Activated CD4-positive, alpha-beta memory T cell treated with anti-CD3 and anti-CD28 coated beads, Interleukin-2, amount 10 ng/mL, durations not matched to agents 7 days and 5 days (primary cell): ENCODE measurements around the gene ALCAM. TPM values are rescaled to one million over a fixed set of nuclear protein-coding genes. Genes with fewer than 3 reads are reported as not detected.
"Not testable (repeated sequence)": the region's sequence is repeated elsewhere in the genome, so short reads cannot be mapped to it uniquely, and the experiment has no call there.

Experiments used
- CTCF ChIA-PET: fragments of 350-600 bp; sonication (Branson Sonifier 250); formaldehyde crosslinking; loops from one replicate; lab custom pipeline; 2021; ENCODE audit warnings: antibody characterized with exemption, inconsistent platforms; lab: Charles Lee
- POLR2A ChIA-PET: fragments of 350-600 bp; sonication (Branson Sonifier 250); formaldehyde crosslinking; loops from one replicate; lab custom pipeline; 2021; ENCODE audit warnings: antibody characterized with exemption; lab: Charles Lee
- DNase-seq: peaks from one replicate; pipeline ENCODE4 v3.0.0-alpha.2; 2020
- H3K27ac Mint-ChIP-seq: one replicate; pipeline ENCODE4 v1.8.0; 2021; ENCODE audit warnings: mild to moderate bottlenecking, mixed read lengths
- H3K27me3 Mint-ChIP-seq: one replicate; pipeline ENCODE4 v1.8.0; 2021; ENCODE audit warnings: mixed read lengths
- H3K36me3 Mint-ChIP-seq: one replicate; pipeline ENCODE4 v1.8.0; 2021; ENCODE audit warnings: low read depth, mixed read lengths
- H3K4me1 Mint-ChIP-seq: one replicate; pipeline ENCODE4 v1.8.0; 2021; ENCODE audit warnings: mixed read lengths
- H3K4me3 Mint-ChIP-seq: one replicate; pipeline ENCODE4 v1.8.0; 2021; ENCODE audit warnings: mild to moderate bottlenecking, mixed read lengths
- H3K9me3 Mint-ChIP-seq: one replicate; pipeline ENCODE4 v1.8.0; 2021; ENCODE audit warnings: mixed read lengths
- total RNA-seq, 2 experiments: library from RNA; stranded (reverse); gene quantifications; one replicate each; pipeline ENCODE4 v1.2.3, GENCODE V29; 2021

The ALCAM gene
- total RNA-seq, 2 experiments from 2014 or later: 12.4 to 12.9 TPM

GRCh38 chr3:105377716-105378115 lies 11.0 kb downstream of the ALCAM start:
- no peak for DNase-seq
- Mint-ChIP-seq H3K4me1 (peaks cover 13% of the 10 kb centered on the region), H3K27ac (no peak overlapping the region), H3K9me3 (no peaks in the 10 kb centered on the region), H3K27me3 (no peaks in the 10 kb centered on the region), H3K36me3 (no peaks in the 10 kb centered on the region), H3K4me3 (no peak overlapping the region)
- ChIA-PET POLR2A (interaction anchor here (1.5 kb wide), 1 partner anchor 9 kb away, joined by 4 read pairs; no protein-coding TSS in a partner anchor), CTCF (interaction anchor here (1.3 kb wide), 1 partner anchor 9 kb away, joined by 3 read pairs; no protein-coding TSS in a partner anchor)

- Mint-ChIP-seq H3K27ac (no peak overlapping the region), H3K9me3 (peaks cover 8% of the 10 kb centered on the region), H3K27me3 (no peaks in the 10 kb centered on the region), H3K4me1 (peaks cover 7% of the 10 kb centered on the region), H3K4me3 (no peak overlapping the region), H3K36me3 (peaks cover 3% of the 10 kb centered on the region)
- ChIA-PET CTCF (no interaction called here), POLR2A (no interaction called here)
- DNase-seq: no peak
Observed at GRCh38 chr3:105385179-105385578, 18.5 kb downstream of the ALCAM start.

GRCh38 chr3:105385819-105386508 lies 19.3 kb downstream of the ALCAM start:
- Mint-ChIP-seq H3K9me3 (peaks cover 13% of the 10 kb centered on the region), H3K4me3 (no peak overlapping the region), H3K27ac (no peak overlapping the region), H3K4me1 (peaks cover 7% of the 10 kb centered on the region), H3K36me3 (peaks cover 5% of the 10 kb centered on the region), H3K27me3 (no peaks in the 10 kb centered on the region)
- ChIA-PET POLR2A (no interaction called here), CTCF (no interaction called here)
- DNase-seq: no peak

GRCh38 chr3:105387122-105387751 lies 20.5 kb downstream of the ALCAM start:
- POLR2A ChIA-PET: no interaction called here
- CTCF ChIA-PET: no interaction called here
- no peak for DNase-seq
- H3K27me3 Mint-ChIP-seq: no peaks in the 10 kb centered on the region
- H3K4me1 Mint-ChIP-seq: peaks cover 7% of the 10 kb centered on the region
- H3K9me3 Mint-ChIP-seq: peaks cover 23% of the 10 kb centered on the region
- no peak overlapping the region for H3K4me3 Mint-ChIP-seq
- H3K36me3 Mint-ChIP-seq: peaks cover 5% of the 10 kb centered on the region
- no peak overlapping the region for H3K27ac Mint-ChIP-seq

- Mint-ChIP-seq H3K4me1 (peaks cover under 1% of the 10 kb centered on the region), H3K27ac (no peak overlapping the region), H3K9me3 (peaks cover 25% of the 10 kb centered on the region), H3K36me3 (peaks cover 6% of the 10 kb centered on the region), H3K4me3 (no peak overlapping the region), H3K27me3 (no peaks in the 10 kb centered on the region)
- no peak for DNase-seq
- POLR2A ChIA-PET: no interaction called here
- CTCF ChIA-PET: no interaction called here
Observed at GRCh38 chr3:105388176-105388575, 21.5 kb downstream of the ALCAM start.

- CTCF ChIA-PET: interaction anchor here (0.6 kb wide), 1 partner anchor 1479 kb away, joined by 3 read pairs; no protein-coding TSS in a partner anchor
- H3K9me3 Mint-ChIP-seq: peaks cover 24% of the 10 kb centered on the region
- H3K27ac Mint-ChIP-seq, H3K36me3 Mint-ChIP-seq, H3K27me3 Mint-ChIP-seq, H3K4me3 Mint-ChIP-seq, POLR2A ChIA-PET, H3K4me1 Mint-ChIP-seq, DNase-seq: not testable (repeated sequence)
Observed at GRCh38 chr3:105389759-105390158, 23.1 kb downstream of the ALCAM start.

GRCh38 chr3:105392598-105392997 lies 25.9 kb downstream of the ALCAM start:
- H3K4me1 Mint-ChIP-seq, H3K27ac Mint-ChIP-seq, H3K4me3 Mint-ChIP-seq, CTCF ChIA-PET, H3K27me3 Mint-ChIP-seq, H3K36me3 Mint-ChIP-seq, DNase-seq, POLR2A ChIA-PET: not testable (repeated sequence)
- H3K9me3 Mint-ChIP-seq: peaks cover 24% of the 10 kb centered on the region

GRCh38 chr3:105394177-105394576 lies 27.5 kb downstream of the ALCAM start:
- DNase-seq: no peak
- peaks cover 6% of the 10 kb centered on the region for H3K36me3 Mint-ChIP-seq
- H3K9me3 Mint-ChIP-seq: peaks cover 24% of the 10 kb centered on the region
- H3K4me3 Mint-ChIP-seq: no peak overlapping the region
- CTCF ChIA-PET: no interaction called here
- no peaks in the 10 kb centered on the region for H3K27me3 Mint-ChIP-seq
- H3K27ac Mint-ChIP-seq: no peak overlapping the region
- no peaks in the 10 kb centered on the region for H3K4me1 Mint-ChIP-seq
- POLR2A ChIA-PET: no interaction called here

GRCh38 chr3:105397974-105398373 lies 31.3 kb downstream of the ALCAM start:
- CTCF ChIA-PET: no interaction called here
- H3K36me3 Mint-ChIP-seq: no peaks in the 10 kb centered on the region
- POLR2A ChIA-PET: no interaction called here

GRCh38 chr3:105398437-105398836 lies 31.7 kb downstream of the ALCAM start:
- H3K9me3 Mint-ChIP-seq: peaks cover 6% of the 10 kb centered on the region
- H3K4me1 Mint-ChIP-seq: no peaks in the 10 kb centered on the region
- H3K27ac Mint-ChIP-seq: no peak overlapping the region
- POLR2A ChIA-PET: no interaction called here
- H3K27me3 Mint-ChIP-seq: no peaks in the 10 kb centered on the region
- no peak for DNase-seq
- peaks cover 3% of the 10 kb centered on the region for H3K36me3 Mint-ChIP-seq
- no peak overlapping the region for H3K4me3 Mint-ChIP-seq
- CTCF ChIA-PET: no interaction called here

More at GRCh38 chr3:105397974-105398373, 31.3 kb downstream of the ALCAM start:
- Mint-ChIP-seq H3K9me3 (peaks cover 3% of the 10 kb centered on the region), H3K27ac (no peak overlapping the region), H3K4me3 (no peak overlapping the region), H3K27me3 (no peaks in the 10 kb centered on the region), H3K4me1 (no peaks in the 10 kb centered on the region)
- no peak for DNase-seq

GRCh38 chr3:105399062-105399461 lies 32.4 kb downstream of the ALCAM start:
- Mint-ChIP-seq H3K36me3 (peaks cover 8% of the 10 kb centered on the region), H3K4me1 (no peaks in the 10 kb centered on the region), H3K27me3 (no peaks in the 10 kb centered on the region), H3K27ac (no peak overlapping the region), H3K9me3 (peaks cover 12% of the 10 kb centered on the region), H3K4me3 (no peak overlapping the region)
- CTCF ChIA-PET: no interaction called here
- POLR2A ChIA-PET: no interaction called here
- no peak for DNase-seq

GRCh38 chr3:105399611-105400010 lies 32.9 kb downstream of the ALCAM start:
- Mint-ChIP-seq H3K9me3 (peaks cover 14% of the 10 kb centered on the region), H3K27ac (no peak overlapping the region), H3K27me3 (no peaks in the 10 kb centered on the region), H3K4me3 (no peak overlapping the region), H3K4me1 (no peaks in the 10 kb centered on the region), H3K36me3 (peaks cover 8% of the 10 kb centered on the region)
- POLR2A ChIA-PET: no interaction called here
- CTCF ChIA-PET: no interaction called here
- no peak for DNase-seq

- Mint-ChIP-seq H3K4me3 (no peak overlapping the region), H3K36me3 (peaks cover 8% of the 10 kb centered on the region), H3K27me3 (no peaks in the 10 kb centered on the region), H3K27ac (no peak overlapping the region), H3K9me3 (peaks cover 15% of the 10 kb centered on the region), H3K4me1 (no peaks in the 10 kb centered on the region)
- DNase-seq: no peak
- CTCF ChIA-PET: no interaction called here
- POLR2A ChIA-PET: no interaction called here
Observed at GRCh38 chr3:105401254-105401653, 34.5 kb downstream of the ALCAM start.
